GM19468 (cell line): ENCODE data around the gene ZBTB4.
"Not testable (repeated sequence)": the region's sequence is repeated elsewhere in the genome, so short reads cannot be mapped to it uniquely, and the experiment has no call there.

Experiments
- ATAC-seq: cut with Tn5 transposase; IDR thresholded peaks from one replicate; pipeline ENCODE4 v1.9.1; 2021; ENCODE audit warnings: mild to moderate bottlenecking, moderate library complexity, moderate number of reproducible peaks; ENCODE audit not compliant: unreplicated experiment; ENCODE audit errors: extremely low read depth

The ZBTB4 gene

DNA sequence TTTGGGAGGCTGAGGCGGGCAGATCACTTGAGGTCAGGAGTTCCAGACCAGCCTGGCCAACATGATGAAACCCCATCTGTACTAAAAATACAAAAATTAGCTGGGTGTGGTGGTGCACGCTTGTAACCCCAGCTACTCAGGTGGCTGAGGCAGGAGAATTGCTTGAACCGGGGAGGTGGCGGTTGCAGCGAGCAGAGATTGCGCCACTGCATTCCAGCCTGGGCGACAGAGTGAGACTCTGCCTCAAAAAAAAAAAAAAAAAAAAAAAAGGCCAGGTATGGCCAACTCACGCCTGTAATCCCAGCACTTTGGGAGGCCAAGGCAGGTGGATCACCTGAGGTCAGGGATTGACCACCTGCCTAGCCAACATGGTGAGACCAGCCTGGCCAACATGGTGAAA, 4.7 kb downstream of the ZBTB4 start:
- not testable (repeated sequence) for ATAC-seq

DNA sequence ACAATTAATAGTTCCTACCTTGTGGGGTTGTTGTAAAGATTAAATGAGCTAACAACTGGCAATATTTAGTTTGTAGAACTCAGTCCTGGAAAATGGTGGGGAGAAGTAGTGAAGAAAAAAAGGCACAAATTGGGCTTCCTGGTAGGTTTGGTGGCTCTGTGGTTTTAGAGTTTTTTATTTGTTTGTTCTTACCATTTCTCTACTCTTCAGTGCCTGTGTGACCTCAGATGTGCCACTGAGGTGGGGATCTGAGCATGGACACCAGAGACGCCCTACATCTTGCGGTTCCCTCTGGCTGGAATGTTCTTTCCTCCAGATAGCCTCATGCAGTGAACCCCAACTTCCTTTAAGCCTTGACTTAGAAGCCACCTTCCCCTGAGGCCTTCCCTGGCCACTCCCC, 7.7 kb downstream of the ZBTB4 start:
- no peak for ATAC-seq

GRCh38 chr17:7470457-7470973, 8.9 kb downstream of the ZBTB4 start:
- ATAC-seq: not testable (repeated sequence)

GRCh38 chr17:7469843-7470242, 9.6 kb downstream of the ZBTB4 start:
- ATAC-seq: not testable (repeated sequence)

DNA sequence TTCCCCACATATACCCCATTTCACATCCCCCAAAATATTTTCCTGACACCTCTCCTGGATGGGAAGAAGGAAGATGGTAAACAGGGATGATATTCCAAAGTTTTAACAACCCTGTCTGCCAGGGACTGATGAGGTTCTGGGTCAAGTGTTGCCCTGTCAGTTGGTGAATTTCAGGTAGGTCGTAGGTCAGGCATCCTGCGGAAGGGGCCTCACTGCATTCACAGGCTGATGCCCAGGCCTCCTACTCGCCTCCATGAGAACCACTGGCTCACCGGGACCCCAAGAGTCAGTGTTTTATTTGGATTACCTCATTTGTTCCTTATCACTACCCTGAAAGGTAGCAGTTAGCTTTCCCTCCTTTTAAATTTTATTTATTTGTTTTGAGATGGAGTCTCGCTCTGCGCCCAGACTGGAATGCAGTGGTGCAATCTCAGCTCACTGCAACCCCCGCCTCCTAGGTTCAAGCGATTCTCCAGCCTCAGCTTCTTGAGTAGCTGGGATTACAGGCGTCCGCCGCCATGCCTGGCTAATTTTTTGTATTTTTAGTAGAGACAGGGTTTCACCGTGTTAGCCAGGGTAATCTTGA, 10.5 kb downstream of the ZBTB4 start:
- ATAC-seq: no peak

DNA sequence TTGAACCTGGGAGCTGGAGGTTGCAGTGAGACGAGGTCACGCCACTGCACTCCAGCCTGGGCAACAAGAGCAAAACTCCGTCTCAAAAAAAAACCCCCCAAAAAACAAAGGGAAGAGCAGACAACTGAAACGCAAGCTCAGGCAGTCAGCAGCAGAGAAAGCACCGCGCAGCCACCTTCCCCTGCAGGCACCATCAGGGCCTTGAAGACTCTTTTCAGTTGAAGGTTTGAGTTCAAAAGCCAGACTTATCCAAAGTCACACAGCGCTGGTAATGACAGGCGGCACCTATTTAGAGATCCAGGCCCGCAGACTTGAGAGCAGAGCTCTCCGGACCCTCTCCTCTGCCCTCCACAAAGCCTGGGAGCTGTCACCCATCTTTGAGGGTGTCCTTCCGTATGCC, 11.1 kb downstream of the ZBTB4 start:
- ATAC-seq: no peak

DNA sequence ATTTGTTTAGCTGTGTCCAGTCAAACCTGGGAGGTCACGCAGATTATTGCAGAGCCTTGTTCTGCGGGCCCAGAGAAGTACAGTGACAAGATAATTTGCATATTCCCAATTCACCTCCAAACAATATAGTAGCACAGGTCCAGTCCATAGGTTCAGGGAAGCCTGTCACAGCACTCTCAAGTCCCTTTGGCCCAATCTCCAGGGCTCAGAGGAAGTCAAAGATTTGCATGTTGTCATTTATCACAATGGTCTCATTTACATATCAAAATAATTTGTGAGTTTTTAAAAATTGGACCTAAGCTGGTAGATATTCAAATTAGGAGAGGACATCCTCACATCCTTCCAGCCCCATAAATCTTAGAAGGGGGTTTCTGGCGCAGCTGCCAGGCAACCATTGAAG, 11.9 kb downstream of the ZBTB4 start:
- no peak for ATAC-seq

DNA sequence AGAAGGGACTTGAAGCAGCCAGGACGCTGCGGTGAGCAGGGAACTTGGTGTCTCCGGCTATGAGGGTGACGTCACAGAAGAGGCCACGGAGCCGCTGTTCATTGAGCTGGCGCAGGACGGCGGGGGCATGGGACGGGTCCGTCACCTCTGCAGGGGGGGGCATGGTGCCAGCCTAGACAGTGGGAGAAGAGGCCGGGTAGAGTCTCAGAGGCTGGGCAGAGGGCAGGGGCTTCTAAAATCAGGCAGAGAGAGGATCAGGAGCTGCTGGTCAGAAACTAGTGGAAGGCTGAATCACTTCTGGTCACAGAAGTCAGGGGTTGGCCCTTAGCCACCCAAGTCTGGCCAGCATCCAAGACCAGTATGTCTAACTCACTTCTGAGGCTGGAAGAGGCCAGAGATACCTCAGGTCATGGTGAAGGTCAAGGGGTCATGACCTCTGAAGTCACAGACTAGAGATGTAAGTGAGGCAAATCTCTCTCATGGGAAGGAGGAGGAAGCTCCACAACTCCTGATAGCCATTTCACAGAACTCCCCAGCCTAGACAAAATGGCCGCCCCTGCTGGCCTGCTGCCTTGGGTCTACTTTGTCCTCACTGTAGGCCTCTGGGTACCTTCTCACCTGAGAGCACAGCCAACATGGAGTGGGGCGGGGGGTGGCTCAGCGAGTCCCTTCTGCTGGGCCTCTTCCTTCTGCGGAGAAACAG, 12.6 kb downstream of the ZBTB4 start:
- no peak for ATAC-seq

DNA sequence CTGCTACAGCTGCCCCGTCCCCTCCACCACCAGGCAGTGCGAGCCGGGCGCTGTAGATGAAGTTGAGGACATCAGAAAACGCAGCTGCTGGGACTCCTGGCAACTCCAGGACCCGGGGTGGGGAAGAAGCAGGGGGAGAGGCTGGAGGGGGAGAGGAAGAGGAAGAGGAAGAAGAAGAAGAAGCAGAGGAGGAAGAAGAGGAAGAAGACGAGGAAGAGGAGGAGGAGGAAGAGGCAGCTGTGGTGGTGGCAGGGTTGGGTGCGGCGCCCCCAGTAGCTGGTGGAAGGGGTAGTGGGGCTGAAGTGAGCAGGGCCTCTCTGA, 13.2 kb downstream of the ZBTB4 start:
- ATAC-seq: no peak

- no peak for ATAC-seq
These were observed 13.7 kb downstream of the ZBTB4 start for GRCh38 chr17:7465597-7466275.

DNA sequence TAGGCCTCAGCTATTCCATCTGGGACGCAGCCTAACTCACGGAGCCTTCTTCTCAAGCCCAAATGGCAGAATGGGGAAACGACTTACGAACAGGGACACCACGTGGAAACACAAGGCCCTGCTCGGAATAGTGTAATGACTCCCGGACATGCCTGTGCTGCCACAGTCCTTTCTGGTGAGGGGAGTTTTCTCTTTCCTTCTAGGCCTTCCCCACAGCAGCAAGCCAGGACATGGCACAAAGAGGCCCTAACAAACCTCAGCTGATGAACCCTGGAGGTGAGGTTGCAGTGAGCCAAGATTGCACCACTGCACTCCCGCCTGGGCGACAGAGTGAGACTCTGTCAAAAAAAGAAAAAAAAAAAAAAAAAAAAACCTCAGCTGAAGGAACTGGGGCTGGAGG, 15.3 kb downstream of the ZBTB4 start:
- no peak for ATAC-seq

- no peak for ATAC-seq
These were observed 16.0 kb downstream of the ZBTB4 start for GRCh38 chr17:7463372-7463846.

DNA sequence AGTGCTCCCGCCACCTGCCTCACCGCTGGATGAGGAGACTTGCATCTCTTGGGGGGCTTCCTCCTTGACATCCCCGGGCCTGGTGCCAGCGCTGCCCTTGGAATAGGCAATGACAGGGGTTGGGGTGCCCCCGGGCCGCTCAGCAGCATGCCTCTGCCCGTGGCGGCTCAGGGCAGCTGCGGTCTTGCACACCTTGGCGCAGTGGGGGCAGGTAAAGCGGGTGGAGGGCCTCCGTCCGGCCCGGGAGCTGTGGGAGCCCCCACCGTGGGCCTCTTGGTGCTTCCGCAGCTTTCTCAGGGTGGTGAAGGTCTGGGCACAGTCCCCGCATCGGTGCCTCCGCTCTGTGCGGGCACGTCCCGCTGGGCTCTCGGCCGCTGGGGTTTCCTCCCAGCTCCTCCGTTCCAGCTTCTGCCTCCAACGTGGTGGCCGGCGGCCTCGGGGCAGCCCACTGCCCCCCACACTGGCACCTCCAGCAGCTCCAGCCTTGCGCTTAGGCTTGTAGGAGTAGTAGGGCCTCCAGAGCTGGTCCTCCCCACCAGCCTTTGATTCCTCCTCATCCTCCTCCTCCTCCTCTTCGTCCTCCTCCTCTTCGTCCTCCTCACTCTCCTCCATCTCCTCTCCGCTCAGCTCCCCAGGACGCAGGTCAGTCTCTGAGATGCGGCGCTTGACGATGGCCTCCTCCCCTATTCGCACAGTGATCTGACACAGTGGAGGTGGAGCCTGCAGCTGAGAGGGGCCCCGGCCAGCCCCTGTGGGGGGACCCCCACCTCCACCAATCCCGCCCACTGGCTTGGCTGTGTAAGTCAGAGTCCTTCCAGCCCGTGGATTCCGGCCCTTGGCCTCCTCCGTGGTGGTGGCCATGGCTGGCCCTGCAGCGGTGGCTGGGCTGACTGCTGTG, 16.7 kb downstream of the ZBTB4 start:
- ATAC-seq: no peak

- ATAC-seq: no peak
These were observed 18.4 kb downstream of the ZBTB4 start for GRCh38 chr17:7460850-7461660.

DNA sequence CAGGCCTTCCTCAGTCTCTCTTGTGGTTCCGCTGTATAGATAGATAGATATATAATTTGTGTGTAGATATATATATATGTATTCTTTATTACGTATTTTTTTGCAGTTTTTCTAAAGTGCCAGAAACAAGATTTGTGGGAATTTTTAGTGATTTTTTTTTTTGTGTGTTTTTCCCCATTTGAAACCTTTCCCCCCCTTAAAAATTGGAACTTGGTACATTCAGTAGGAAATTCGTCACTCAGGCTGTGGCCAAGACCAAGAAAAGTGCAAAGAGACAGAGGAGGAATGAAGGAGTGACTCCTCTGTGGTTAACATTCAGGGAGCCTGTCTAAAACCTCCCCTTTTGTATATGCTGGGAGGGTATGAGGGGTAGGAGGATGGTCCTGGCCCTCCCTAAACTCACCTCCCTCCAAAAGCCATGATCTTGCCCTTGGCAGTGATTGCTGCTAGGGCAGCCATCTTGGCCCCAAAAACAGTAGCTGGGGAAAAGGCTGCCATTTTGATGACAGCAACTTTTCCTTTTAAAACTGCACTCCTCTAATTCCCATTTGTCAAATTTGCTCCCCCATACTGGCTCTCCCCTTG, 19.4 kb downstream of the ZBTB4 start:
- ATAC-seq: no peak

DNA sequence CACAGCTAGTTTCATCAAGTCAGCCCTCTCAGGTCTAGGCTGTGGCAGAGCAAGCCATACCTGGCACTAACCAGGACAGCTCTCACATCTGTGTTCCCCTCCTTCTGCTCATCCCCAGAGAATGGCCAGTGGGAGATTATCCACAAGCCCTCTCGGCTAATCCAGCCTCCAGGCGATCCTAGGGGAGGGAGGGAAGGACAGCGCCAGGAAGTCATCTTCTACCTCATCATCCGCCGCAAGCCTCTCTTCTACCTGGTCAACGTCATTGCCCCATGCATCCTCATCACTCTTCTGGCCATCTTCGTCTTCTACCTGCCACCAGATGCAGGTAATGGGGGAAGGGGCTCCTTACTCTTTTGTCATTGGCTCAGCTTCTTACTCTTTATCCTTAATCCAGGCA, 31.0 kb downstream of the ZBTB4 start:
- no peak for ATAC-seq

DNA sequence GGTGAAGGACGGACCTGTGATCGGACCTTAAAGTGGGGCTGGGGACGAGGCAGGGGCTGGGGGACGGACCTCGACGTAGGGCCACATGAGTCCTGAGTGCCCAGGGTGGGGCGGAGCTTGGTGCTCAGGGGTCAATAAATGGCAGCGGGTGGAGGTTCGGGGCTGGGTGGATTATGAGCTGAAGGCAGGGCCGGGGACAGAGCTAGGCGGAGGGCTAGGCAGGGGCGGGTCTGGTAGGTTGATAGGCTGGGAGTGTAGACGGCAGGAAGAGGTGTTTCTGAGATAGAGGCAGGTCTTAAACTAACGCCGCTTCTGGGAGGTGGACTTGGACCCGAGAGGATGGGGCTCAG, 33.8 kb downstream of the ZBTB4 start:
- ATAC-seq: no peak

- no peak for ATAC-seq
These were observed 34.5 kb downstream of the ZBTB4 start, which contains the start of gene CHRNB1 for GRCh38 chr17:7444682-7445618. Gene CHRNB1 (plus strand): TSS chr17:7445061. CDS start chr17:7445128, 67 bp downstream.
